HepG2 (cell line): Measurements from ENCODE around the gene ECSIT. TPM values are rescaled to one million over a fixed set of nuclear protein-coding genes. Genes with fewer than 3 reads are reported as not detected.
A peak's percentile ranks its signal among the peaks of the same experiment; 100 is the strongest.

Experiments used
- ELF1 ChIP-seq: sonication (generic); formaldehyde crosslinking; IDR thresholded peaks from 2 replicates; pipeline ENCODE4 v1.4.0; 2020; ENCODE audit warnings: missing genetic modification reagents
- KIAA2018 ChIP-seq: sonication (generic); formaldehyde crosslinking; IDR thresholded peaks from 2 replicates; pipeline ENCODE4 v1.5.0; 2020; ENCODE audit warnings: mild to moderate bottlenecking, missing genetic modification reagents, borderline replicate concordance
- TAF1 ChIP-seq: sonication (generic); formaldehyde crosslinking; IDR thresholded peaks from 2 replicates; pipeline ENCODE4 v1.4.0; 2020; ENCODE audit warnings: missing genetic modification reagents
- ZBTB14 ChIP-seq: sonication (generic); formaldehyde crosslinking; IDR thresholded peaks from 2 replicates; pipeline ENCODE4 v1.4.0; 2020; ENCODE audit warnings: missing genetic modification reagents
- ZBTB42 ChIP-seq: sonication (generic); formaldehyde crosslinking; IDR thresholded peaks from 2 replicates; pipeline ENCODE4 v1.5.0; 2020; ENCODE audit warnings: mild to moderate bottlenecking, missing genetic modification reagents
- ZNF501 ChIP-seq: sonication (generic); formaldehyde crosslinking; IDR thresholded peaks from 2 replicates; pipeline ENCODE4 v1.5.1; 2020; ENCODE audit warnings: mild to moderate bottlenecking, moderate library complexity, missing genetic modification reagents
- ZNF614 ChIP-seq: IDR thresholded peaks from 2 replicates; pipeline ENCODE4 v1.6.1; 2018; ENCODE audit warnings: missing biosample characterization, missing genetic modification reagents, inconsistent platforms, borderline replicate concordance
- ZNF674 ChIP-seq: sonication (generic); formaldehyde crosslinking; IDR thresholded peaks from 2 replicates; pipeline ENCODE4 v1.5.0; 2020; ENCODE audit warnings: low read depth, mild to moderate bottlenecking, missing genetic modification reagents
- ZNF678 ChIP-seq: sonication (generic); formaldehyde crosslinking; IDR thresholded peaks from 2 replicates; pipeline ENCODE4 v1.4.0; 2020; ENCODE audit warnings: mild to moderate bottlenecking, missing genetic modification reagents
- polyA plus RNA-seq, 8 experiments: library from polyadenylated mRNA; depleted of rRNA in 3 of 8; stranded (reverse) in 7 of 8; unstranded in 1 of 8; fragments of >200 nt; fragmentation: Illumina TruSeq in 4 of 8; extraction: Trizol in 4 of 8; gene quantifications; 2 replicates each; pipeline versions ENCODE4 v1.2.1 to v1.2.3, GENCODE V29; 2011 to 2016; ENCODE audit warnings: low read depth in 4 of 8, missing spikeins in 1 of 8, mixed read lengths in 1 of 8; ENCODE audit not compliant: insufficient read depth in 1 of 8
- total RNA-seq, 5 experiments: library from RNA; depleted of rRNA; stranded (reverse); fragments of >200 nt; fragmentation: Illumina TruSeq; extraction: Trizol; gene quantifications; 2 replicates each; pipeline ENCODE4 v1.2.3, GENCODE V29; 2016; ENCODE audit warnings: low read depth in 1 of 5
- TF ChIP-seq, protein P1 (sequence below): sonication (generic); formaldehyde crosslinking; IDR thresholded peaks from 2 replicates; pipeline ENCODE4 v1.4.0; 2020; ENCODE audit warnings: missing genetic modification reagents, borderline replicate concordance
- TF ChIP-seq, protein P2 (sequence below): IDR thresholded peaks from 2 replicates; pipeline ENCODE4 v1.6.1; 2016; ENCODE audit warnings: missing compliant biosample characterization, missing genetic modification reagents, borderline replicate concordance

The ECSIT gene
- total and polyA plus RNA-seq, 2 of the 13 experiments (the other 11 are each of a cell fraction or from before 2014, with no cell fraction given), result 36.4 to 62.3 TPM

DNA sequence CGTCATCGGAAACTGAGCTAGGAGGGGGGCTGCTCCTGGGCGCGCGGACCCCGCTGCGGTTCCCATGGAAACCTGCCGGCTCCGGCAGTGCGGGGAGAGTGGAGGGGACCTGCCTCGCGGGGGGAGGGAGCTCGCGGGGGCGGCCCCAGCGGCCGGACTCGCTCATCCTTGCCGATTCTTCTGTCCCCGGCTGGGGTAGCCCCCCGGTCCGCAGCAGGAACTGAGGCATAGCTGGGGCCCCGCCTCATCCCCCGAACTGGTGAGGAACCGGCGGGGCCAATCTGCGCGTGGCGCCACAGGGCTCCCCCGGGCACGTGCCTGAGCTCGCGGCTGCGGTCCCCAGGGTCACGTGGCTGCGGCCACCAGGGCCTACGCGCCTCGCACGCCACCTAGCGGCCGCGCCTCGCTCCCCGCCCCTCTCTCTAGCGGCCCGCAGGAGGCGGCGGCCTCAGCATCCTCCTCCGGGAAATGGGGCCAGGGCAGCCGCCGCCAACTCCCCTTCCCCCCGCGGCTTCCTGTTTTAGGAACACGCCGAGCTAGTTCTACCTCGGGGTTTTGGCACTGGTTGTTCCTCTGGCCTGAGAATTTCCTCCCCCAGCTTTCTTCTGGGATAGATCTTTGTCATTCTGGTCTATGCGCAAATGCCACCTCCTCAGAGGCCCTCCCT is 46.4 kb downstream of the ECSIT start (continued):
- peak; percentile 25; the same call in 1 of the 2 replicates for TF ChIP-seq KIAA2018
- TF ChIP-seq, protein P1, sequence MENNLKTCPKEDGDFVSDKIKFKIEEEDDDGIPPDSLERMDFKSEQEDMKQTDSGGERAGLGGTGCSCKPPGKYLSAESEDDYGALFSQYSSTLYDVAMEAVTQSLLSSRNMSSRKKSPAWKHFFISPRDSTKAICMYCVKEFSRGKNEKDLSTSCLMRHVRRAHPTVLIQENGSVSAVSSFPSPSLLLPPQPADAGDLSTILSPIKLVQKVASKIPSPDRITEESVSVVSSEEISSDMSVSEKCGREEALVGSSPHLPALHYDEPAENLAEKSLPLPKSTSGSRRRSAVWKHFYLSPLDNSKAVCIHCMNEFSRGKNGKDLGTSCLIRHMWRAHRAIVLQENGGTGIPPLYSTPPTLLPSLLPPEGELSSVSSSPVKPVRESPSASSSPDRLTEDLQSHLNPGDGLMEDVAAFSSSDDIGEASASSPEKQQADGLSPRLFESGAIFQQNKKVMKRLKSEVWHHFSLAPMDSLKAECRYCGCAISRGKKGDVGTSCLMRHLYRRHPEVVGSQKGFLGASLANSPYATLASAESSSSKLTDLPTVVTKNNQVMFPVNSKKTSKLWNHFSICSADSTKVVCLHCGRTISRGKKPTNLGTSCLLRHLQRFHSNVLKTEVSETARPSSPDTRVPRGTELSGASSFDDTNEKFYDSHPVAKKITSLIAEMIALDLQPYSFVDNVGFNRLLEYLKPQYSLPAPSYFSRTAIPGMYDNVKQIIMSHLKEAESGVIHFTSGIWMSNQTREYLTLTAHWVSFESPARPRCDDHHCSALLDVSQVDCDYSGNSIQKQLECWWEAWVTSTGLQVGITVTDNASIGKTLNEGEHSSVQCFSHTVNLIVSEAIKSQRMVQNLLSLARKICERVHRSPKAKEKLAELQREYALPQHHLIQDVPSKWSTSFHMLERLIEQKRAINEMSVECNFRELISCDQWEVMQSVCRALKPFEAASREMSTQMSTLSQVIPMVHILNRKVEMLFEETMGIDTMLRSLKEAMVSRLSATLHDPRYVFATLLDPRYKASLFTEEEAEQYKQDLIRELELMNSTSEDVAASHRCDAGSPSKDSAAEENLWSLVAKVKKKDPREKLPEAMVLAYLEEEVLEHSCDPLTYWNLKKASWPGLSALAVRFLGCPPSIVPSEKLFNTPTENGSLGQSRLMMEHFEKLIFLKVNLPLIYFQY (CRISPR knock-in tag), result 0 out of 2 replicates have a peak, but pooled peaks have one; percentile 48
- 0 out of 2 replicates have a peak, but pooled peaks have one; percentile 84 for TF ChIP-seq ZBTB42 (CRISPR knock-in tag)
- TF ChIP-seq, protein P2, sequence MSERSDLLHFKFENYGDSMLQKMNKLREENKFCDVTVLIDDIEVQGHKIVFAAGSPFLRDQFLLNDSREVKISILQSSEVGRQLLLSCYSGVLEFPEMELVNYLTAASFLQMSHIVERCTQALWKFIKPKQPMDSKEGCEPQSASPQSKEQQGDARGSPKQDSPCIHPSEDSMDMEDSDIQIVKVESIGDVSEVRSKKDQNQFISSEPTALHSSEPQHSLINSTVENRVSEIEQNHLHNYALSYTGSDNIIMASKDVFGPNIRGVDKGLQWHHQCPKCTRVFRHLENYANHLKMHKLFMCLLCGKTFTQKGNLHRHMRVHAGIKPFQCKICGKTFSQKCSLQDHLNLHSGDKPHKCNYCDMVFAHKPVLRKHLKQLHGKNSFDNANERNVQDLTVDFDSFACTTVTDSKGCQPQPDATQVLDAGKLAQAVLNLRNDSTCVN (CRISPR knock-in tag), result 0 out of 2 replicates have a peak, but pooled peaks have one; percentile 64
- TF ChIP-seq ZNF501 (CRISPR knock-in tag), result peak; percentile 61; the same call in 1 of the 2 replicates
- TF ChIP-seq TAF1 (CRISPR knock-in tag), result no peak; the same call in 1 of the 2 replicates
- TF ChIP-seq ZNF674, result no peak
- no peak for TF ChIP-seq ZNF614 (CRISPR knock-in tag)
- TF ChIP-seq ZNF678 (CRISPR knock-in tag), result 0 out of 2 replicates have a peak, but pooled peaks have one; percentile 18
- TF ChIP-seq ELF1 (CRISPR knock-in tag), result no peak
- peak; percentile 61 for TF ChIP-seq ZBTB14 (CRISPR knock-in tag)
